Trophoblast cell (in vitro differentiated cells and primary cell): ENCODE data around the gene SEMA6D. TPM values are rescaled to one million over a fixed set of nuclear protein-coding genes. Genes with fewer than 3 reads are reported as not detected.
A peak's percentile ranks its signal among the peaks of the same experiment; 100 is the strongest.

Experiments used
- DNase-seq, 2 donors: peaks; one replicate each; pipeline ENCODE4 v3.0.0-alpha.2; 2016
- H2AFZ ChIP-seq: 2 replicates; pipeline ENCODE4 v1.6.1; 2013; ENCODE audit warnings: low read length, moderate library complexity, mild to moderate bottlenecking; ENCODE audit not compliant: insufficient read depth, poor library complexity
- H2AK5ac ChIP-seq: 2 replicates; pipeline ENCODE4 v1.6.1; 2013; ENCODE audit warnings: mild to moderate bottlenecking, low read length
- H2BK120ac ChIP-seq: 2 replicates; pipeline ENCODE4 v1.6.1; 2013; ENCODE audit warnings: low read length, mild to moderate bottlenecking, moderate library complexity; ENCODE audit not compliant: insufficient read depth, poor library complexity
- H2BK12ac ChIP-seq: 2 replicates; pipeline ENCODE4 v1.6.1; 2013; ENCODE audit warnings: mild to moderate bottlenecking, low read length, moderate library complexity
- H2BK5ac ChIP-seq: 2 replicates; pipeline ENCODE4 v1.6.1; 2013; ENCODE audit warnings: low read length, low read depth, moderate library complexity, mild to moderate bottlenecking; ENCODE audit not compliant: poor library complexity
- H3K14ac ChIP-seq: 2 replicates; pipeline ENCODE4 v1.6.1; 2013; ENCODE audit warnings: mild to moderate bottlenecking, low read length
- H3K18ac ChIP-seq: 2 replicates; pipeline ENCODE4 v1.6.1; 2013; ENCODE audit warnings: mild to moderate bottlenecking, low read length
- H3K23ac ChIP-seq: 2 replicates; pipeline ENCODE4 v1.6.1; 2013; ENCODE audit warnings: low read length
- H3K27ac ChIP-seq: 2 replicates; pipeline ENCODE4 v1.5.1; 2013; ENCODE audit warnings: low read depth, mild to moderate bottlenecking, inconsistent platforms, low read length, moderate library complexity
- H3K27me3 ChIP-seq: 2 replicates; pipeline ENCODE4 v1.6.1; 2013; ENCODE audit warnings: inconsistent platforms, mild to moderate bottlenecking, low read length, moderate library complexity; ENCODE audit not compliant: insufficient read depth
- H3K36me3 ChIP-seq, 2 experiments: 1 replicate in 1 of 2; 2 replicates in 1 of 2; pipeline ENCODE4 v1.6.1; 2013; ENCODE audit warnings: low read length in 2 of 2, mild to moderate bottlenecking in 2 of 2, moderate library complexity in 1 of 2; ENCODE audit not compliant: insufficient read depth in 2 of 2, control insufficient read depth in 1 of 2
- H3K4ac ChIP-seq: 2 replicates; pipeline ENCODE4 v1.6.1; 2013; ENCODE audit warnings: low read depth, mild to moderate bottlenecking, low read length, moderate library complexity
- H3K4me1 ChIP-seq, 2 experiments: 1 replicate in 1 of 2; 2 replicates in 1 of 2; pipeline ENCODE4 v1.6.1; 2013; ENCODE audit warnings: low read length in 2 of 2, mild to moderate bottlenecking in 2 of 2, moderate library complexity in 1 of 2; ENCODE audit not compliant: insufficient read depth in 2 of 2, control insufficient read depth in 1 of 2
- H3K4me2 ChIP-seq: 2 replicates; pipeline ENCODE4 v1.6.1; 2013; ENCODE audit warnings: inconsistent platforms, mild to moderate bottlenecking, low read length, moderate library complexity
- H3K4me3 ChIP-seq: 2 replicates; pipeline ENCODE4 v1.5.1; 2013; ENCODE audit warnings: mild to moderate bottlenecking, low read depth, low read length, inconsistent platforms
- H3K79me1 ChIP-seq: one replicate; pipeline ENCODE4 v1.6.1; 2013; ENCODE audit warnings: low read length
- H3K79me2 ChIP-seq: 2 replicates; pipeline ENCODE4 v1.6.1; 2013; ENCODE audit warnings: low read length, mild to moderate bottlenecking; ENCODE audit not compliant: control insufficient read depth, insufficient read depth, poor library complexity
- H3K9ac ChIP-seq: 2 replicates; pipeline ENCODE4 v1.6.1; 2013; ENCODE audit warnings: mild to moderate bottlenecking, low read length
- H3K9me3 ChIP-seq: 2 replicates; pipeline ENCODE4 v1.6.1; 2013; ENCODE audit warnings: low read depth, mild to moderate bottlenecking, control low read depth, inconsistent platforms, low read length; ENCODE audit not compliant: insufficient read depth
- H4K12ac ChIP-seq: 2 replicates; pipeline ENCODE4 v1.6.1; 2013; ENCODE audit warnings: low read depth, mild to moderate bottlenecking, low read length, moderate library complexity
- H4K8ac ChIP-seq: 2 replicates; pipeline ENCODE4 v1.6.1; 2013; ENCODE audit warnings: low read depth, mild to moderate bottlenecking, low read length, moderate library complexity
- H4K91ac ChIP-seq: one replicate; pipeline ENCODE4 v1.6.1; 2013; ENCODE audit warnings: low read depth, mild to moderate bottlenecking, low read length, moderate library complexity
- WGBS: extraction: QIAGEN DNeasy Blood & Tissue Kit; methylation state at CpG from one replicate; pipeline ENCODE4 v1.1.7; 2013; ENCODE audit warnings: missing lambda C conversion rate; ENCODE audit not compliant: insufficient read length, insufficient coverage; ENCODE audit errors: extremely low coverage; 5-methylcytosine and 5-hydroxymethylcytosine counted together
- polyA plus RNA-seq: library from polyadenylated mRNA; stranded (reverse); fragments of 200-250 nt; gene quantifications from 2 replicates; pipeline ENCODE4 v1.2.3, GENCODE V29; 2013

SEMA6D gene
- 2.1 and 2.2 TPM in 2 replicates for polyA plus RNA-seq

DNA sequence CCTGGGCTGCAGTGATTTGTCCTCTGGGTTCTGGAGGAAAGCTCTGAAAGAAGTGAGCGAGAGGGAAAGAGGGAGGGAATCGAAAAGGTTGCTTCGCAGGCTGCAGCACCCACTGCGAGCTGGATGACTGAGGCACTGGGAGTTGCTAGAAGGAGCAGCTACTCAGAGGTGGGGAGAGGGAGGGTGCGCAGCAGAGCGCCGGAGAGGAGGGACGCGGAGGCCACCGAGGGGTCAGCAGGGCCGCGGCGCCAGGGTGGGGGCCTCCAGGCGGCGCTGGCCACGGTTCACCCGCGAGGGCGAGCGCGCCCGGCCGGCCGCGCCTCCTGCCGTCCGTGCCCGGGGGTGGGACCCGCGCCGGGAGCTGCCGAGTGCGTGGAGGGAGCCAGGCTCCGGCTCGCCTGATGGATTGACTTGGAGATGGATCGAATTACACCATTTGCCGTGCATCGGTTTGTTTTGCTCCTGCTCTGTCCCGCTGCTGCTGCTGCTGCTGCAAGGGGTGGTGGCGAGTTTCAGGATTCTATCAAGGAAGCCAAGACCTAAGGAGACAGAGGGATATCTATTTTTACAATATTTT lies at the start of gene SEMA6D:
SEMA6D (plus strand) TSS at position 470 of the 577 bp plus-strand sequence. CDS start 42,294 bp downstream, outside the sequence.
- Histone ChIP-seq H3K18ac (peak within 1 kb of the TSS; percentile 88), H3K27ac (no peak within 1 kb of the TSS), H3K79me2 (peaks cover 3% of the 10 kb centered on the region), H3K79me1 (peaks cover 8% of the 10 kb centered on the region), H3K9me3 (no peaks in the 10 kb centered on the region), H2AK5ac (no peak within 1 kb of the TSS), H4K91ac (peak within 1 kb of the TSS; percentile 21), H2AFZ (peak within 1 kb of the TSS; percentile 94), H4K12ac (peak within 1 kb of the TSS; percentile 81), H3K14ac (peak within 1 kb of the TSS; percentile 84), H3K9ac (peak within 1 kb of the TSS; percentile 65), H3K4me1 (peaks cover 0 to 6% of the 10 kb centered on the region in 2 experiments), H4K8ac (peak within 1 kb of the TSS; percentile 73), H2BK120ac (peak within 1 kb of the TSS; percentile 31), H3K27me3 (peaks cover 4% of the 10 kb centered on the region), H3K36me3 (no peaks in the 10 kb centered on the region), H3K4ac (no peak within 1 kb of the TSS), H2BK5ac (peak within 1 kb of the TSS; percentile 5), H2BK12ac (peak within 1 kb of the TSS; percentile 64), H3K4me2 (peak within 1 kb of the TSS; percentile 100), H3K4me3 (peak within 1 kb of the TSS; percentile 67), H3K23ac (no peak within 1 kb of the TSS)
- DNase-seq: peak in 1 of 2 donors; percentile 64
- no CpG with 5 or more reads among the region's 40 CpGs for WGBS

DNA sequence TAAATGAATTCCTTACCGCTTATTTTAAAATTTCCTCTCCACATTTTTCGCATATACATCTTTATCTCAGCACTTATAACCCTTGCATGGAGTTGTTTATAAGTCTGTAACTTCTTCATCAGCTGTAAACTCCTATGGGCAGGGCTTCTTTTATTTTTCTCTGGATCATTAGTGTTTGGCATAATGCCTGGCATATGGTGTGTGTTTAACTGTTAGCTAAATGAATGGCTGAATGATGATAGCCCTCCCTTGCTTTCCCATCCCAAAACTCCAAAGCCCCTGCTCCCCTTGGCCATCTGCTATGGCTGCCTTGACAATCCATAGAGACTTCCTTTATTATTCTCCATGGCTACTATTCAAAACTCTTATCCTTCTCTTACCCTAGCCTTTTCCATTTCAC lies 48.1 kb upstream of the SEMA6D start:
- Histone ChIP-seq H3K79me1 (no peaks in the 10 kb centered on the region), H3K14ac (no peak overlapping the region), H3K27me3 (no peaks in the 10 kb centered on the region), H2AK5ac (no peak overlapping the region), H3K4me3 (no peak overlapping the region), H3K18ac (no peak overlapping the region), H2AFZ (no peak overlapping the region), H3K9me3 (no peaks in the 10 kb centered on the region), H2BK5ac (no peak overlapping the region), H4K91ac (no peak overlapping the region), H3K9ac (no peak overlapping the region), H3K23ac (no peak overlapping the region), H3K4me2 (no peak overlapping the region), H3K79me2 (no peaks in the 10 kb centered on the region), H3K36me3 (no peaks in the 10 kb centered on the region), H3K4me1 (no peaks in the 10 kb centered on the region), H4K8ac (no peak overlapping the region), H4K12ac (no peak overlapping the region), H3K27ac (no peak overlapping the region), H2BK120ac (no peak overlapping the region), H3K4ac (no peak overlapping the region), H2BK12ac (no peak overlapping the region)
- DNase-seq: no peak
- 97% methylated on average over 2 of the region's 2 CpGs for WGBS

DNA sequence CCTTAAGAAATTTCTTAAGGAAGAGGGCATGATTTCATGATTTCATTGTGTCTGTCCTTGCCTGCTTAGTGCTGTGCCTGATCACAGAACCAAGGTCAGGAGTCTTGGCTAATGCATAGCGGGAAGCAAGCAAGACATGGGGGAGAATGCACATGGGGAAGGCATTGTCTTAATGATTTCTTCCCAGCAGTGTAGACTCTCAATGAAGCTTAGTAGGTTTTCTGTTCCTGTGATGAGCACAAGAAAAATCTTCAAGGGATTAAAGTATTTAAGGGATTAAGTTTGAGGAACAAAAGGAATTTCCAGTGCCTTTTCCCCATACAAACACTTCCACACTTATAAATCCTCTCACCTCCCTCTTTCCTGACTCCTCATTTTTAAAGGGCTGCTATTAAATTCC lies 46.9 kb upstream of the SEMA6D start:
- Histone ChIP-seq H3K18ac (no peak overlapping the region), H3K4me2 (no peak overlapping the region), H4K12ac (no peak overlapping the region), H2BK12ac (no peak overlapping the region), H3K27me3 (no peaks in the 10 kb centered on the region), H3K4me3 (no peak overlapping the region), H3K4ac (no peak overlapping the region), H3K9ac (no peak overlapping the region), H3K9me3 (no peaks in the 10 kb centered on the region), H3K79me2 (no peaks in the 10 kb centered on the region), H4K91ac (no peak overlapping the region), H3K4me1 (no peaks in the 10 kb centered on the region), H3K14ac (no peak overlapping the region), H2BK5ac (no peak overlapping the region), H2AK5ac (no peak overlapping the region), H2BK120ac (no peak overlapping the region), H3K79me1 (no peaks in the 10 kb centered on the region), H3K23ac (no peak overlapping the region), H3K36me3 (no peaks in the 10 kb centered on the region), H3K27ac (no peak overlapping the region), H2AFZ (no peak overlapping the region), H4K8ac (no peak overlapping the region)
- DNase-seq: no peak
- WGBS: no CpG with 5 or more reads among the region's 1 CpG

GRCh38 chr15:47673232-47673761 lies 44.0 kb upstream of the SEMA6D start:
- no peaks in the 10 kb centered on the region for H3K9me3 ChIP-seq
- no peak overlapping the region for H4K12ac ChIP-seq
- DNase-seq: no peak
- no peaks in the 10 kb centered on the region for H3K4me1 ChIP-seq
- no peak overlapping the region for H2BK12ac ChIP-seq
- no peak overlapping the region for H2AFZ ChIP-seq
- no peaks in the 10 kb centered on the region for H3K27me3 ChIP-seq
- no peak overlapping the region for H3K4me3 ChIP-seq
- H3K4me2 ChIP-seq: no peak overlapping the region
- WGBS: no CpG with 5 or more reads among the region's 5 CpGs
- H4K91ac ChIP-seq: no peak overlapping the region
- no peak overlapping the region for H2BK120ac ChIP-seq
- H3K18ac ChIP-seq: no peak overlapping the region
- no peak overlapping the region for H3K9ac ChIP-seq
- H3K79me1 ChIP-seq: no peaks in the 10 kb centered on the region
- no peaks in the 10 kb centered on the region for H3K79me2 ChIP-seq
- H4K8ac ChIP-seq: no peak overlapping the region
- H3K27ac ChIP-seq: no peak overlapping the region
- no peak overlapping the region for H2BK5ac ChIP-seq
- H3K36me3 ChIP-seq: no peaks in the 10 kb centered on the region
- H3K23ac ChIP-seq: no peak overlapping the region
- no peak overlapping the region for H3K4ac ChIP-seq
- no peak overlapping the region for H3K14ac ChIP-seq
- no peak overlapping the region for H2AK5ac ChIP-seq
